ENCODE data around the gene FLAD1.

FLAD1 gene

DNA sequence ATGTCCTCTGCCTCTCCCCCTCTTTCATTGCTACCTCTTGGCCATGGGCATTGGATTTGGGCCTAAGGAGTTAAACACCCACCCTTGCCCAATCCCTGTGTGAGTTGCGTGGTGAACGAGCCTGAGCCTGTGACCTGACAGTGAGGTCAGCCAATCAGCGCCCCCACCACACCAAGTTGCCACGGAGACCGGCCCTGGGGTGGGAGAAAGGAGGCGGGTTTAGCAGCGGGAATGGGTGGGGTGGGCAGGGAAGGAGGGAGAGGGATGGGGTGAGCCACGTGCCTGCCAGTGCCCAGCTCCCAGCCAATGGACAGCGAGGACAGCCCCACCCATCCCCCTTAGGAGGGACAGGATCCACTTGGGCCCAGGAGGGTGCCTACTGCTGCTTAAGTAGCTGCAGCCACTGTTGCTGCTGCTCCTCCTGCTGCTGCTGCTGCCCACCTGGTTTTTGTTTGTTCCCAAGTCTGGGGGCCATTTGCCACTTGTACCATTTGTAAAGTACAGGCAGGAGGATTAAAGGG is 28.9 kb downstream of the FLAD1 start:
- TF ChIP-seq, protein P1, sequence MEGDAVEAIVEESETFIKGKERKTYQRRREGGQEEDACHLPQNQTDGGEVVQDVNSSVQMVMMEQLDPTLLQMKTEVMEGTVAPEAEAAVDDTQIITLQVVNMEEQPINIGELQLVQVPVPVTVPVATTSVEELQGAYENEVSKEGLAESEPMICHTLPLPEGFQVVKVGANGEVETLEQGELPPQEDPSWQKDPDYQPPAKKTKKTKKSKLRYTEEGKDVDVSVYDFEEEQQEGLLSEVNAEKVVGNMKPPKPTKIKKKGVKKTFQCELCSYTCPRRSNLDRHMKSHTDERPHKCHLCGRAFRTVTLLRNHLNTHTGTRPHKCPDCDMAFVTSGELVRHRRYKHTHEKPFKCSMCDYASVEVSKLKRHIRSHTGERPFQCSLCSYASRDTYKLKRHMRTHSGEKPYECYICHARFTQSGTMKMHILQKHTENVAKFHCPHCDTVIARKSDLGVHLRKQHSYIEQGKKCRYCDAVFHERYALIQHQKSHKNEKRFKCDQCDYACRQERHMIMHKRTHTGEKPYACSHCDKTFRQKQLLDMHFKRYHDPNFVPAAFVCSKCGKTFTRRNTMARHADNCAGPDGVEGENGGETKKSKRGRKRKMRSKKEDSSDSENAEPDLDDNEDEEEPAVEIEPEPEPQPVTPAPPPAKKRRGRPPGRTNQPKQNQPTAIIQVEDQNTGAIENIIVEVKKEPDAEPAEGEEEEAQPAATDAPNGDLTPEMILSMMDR (IDR thresholded peaks at IDR 0.05) = no peak
- H3K27ac ChIP-seq = peak overlapping the region; percentile 40 to 93
- H3K4me3 ChIP-seq = peak overlapping the region; percentile 38

DNA sequence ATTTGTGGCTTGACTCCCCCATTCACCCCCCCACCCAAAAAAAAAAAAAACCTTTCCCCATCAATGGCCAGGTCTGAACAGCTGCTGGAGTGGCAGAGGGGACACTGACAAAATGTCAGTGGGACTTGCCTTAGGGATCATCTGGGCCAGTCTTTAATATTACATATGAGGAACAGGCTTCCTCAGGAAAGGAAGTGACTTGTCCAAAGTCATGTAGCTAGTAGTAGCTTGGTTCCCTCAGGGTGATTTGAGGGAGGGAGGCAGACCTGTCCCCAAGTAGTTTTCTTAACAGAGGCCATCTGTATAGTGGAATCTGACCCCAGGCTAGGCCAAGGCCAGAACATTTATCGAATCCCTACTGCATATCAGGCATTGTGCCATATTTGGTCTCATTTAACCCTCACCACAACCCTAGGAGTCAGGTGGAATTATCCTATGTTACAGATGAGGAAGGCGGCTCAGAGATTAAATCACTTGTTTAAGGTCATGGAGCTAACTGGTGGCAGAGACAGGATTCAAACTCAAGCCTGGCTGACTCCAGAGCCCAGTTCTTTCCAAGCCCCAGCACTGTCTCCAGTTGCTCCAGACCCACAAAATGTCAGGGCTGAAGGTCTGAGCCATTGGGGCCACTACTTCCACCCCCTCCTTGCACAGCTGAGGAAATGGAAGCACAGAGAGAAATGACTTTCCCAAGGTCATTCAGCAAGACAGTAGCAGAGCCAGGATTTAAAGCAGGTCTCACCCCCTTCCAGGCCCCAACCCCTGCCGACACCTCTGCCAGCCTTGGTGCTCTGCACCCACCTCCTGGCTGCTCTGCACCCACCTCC is 29.8 kb downstream of the FLAD1 start:
- Histone ChIP-seq H3K4me3 (no peak overlapping the region), H3K27ac (peak overlapping the region in 1 of 2 donors; percentile 93)

More for the DNA sequence above, 28.9 kb downstream of the FLAD1 start:
- DNase-seq (ENCODE audit: low spot score) = no peak

DNA sequence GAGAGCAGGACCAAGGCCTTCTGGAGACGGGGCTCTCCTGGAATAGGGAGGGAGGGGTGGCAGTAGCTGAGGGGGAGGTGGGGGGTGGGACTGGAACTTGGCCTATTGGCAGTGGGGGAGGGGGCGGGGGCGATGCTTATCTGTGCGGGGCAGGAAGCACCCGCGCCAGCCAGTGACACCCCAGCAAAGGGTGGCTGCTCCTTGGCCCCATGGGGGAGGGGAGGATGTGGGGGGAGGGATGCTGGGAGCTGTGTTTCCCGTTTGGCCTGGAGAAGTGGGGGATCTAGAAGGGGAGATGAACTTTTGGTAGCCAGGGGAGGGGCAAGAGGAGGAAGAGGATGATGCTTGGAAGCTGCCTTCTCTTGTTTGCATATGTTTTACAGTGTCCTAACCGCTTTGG is 30.5 kb downstream of the FLAD1 start:
- TF ChIP-seq, protein P1 (IDR thresholded peaks at IDR 0.05) = no peak
- Histone ChIP-seq H3K4me3 (no peak overlapping the region), H3K27ac (peak overlapping the region in 1 of 2 donors; percentile 47)
- DNase-seq (ENCODE audit: low spot score) = no peak

More for the DNA sequence above, 29.8 kb downstream of the FLAD1 start:
- no peak for DNase-seq (ENCODE audit: low spot score)
- TF ChIP-seq, protein P1 (IDR thresholded peaks at IDR 0.05) = no peak

DNA sequence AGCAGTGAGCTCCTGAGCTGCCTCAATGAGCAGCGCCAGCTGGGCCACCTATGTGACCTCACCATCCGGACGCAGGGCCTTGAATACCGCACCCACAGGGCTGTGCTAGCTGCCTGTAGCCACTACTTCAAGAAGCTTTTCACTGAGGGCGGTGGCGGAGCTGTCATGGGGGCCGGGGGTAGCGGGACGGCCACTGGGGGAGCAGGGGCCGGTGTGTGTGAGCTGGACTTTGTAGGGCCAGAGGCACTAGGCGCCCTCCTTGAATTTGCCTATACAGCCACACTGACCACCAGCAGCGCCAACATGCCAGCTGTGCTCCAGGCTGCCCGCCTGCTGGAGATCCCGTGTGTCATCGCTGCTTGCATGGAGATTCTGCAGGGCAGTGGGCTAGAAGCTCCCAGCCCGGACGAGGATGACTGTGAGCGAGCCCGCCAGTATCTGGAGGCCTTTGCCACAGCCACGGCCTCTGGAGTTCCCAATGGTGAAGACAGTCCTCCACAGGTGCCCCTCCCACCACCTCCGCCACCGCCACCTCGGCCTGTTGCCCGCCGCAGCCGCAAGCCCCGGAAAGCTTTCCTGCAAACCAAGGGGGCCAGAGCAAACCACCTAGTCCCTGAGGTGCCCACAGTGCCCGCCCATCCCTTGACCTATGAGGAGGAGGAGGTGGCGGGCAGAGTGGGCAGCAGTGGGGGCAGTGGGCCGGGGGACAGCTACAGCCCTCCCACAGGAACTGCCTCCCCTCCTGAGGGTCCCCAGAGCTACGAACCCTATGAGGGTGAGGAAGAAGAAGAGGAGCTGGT is 31.8 kb downstream of the FLAD1 start:
- Histone ChIP-seq H3K4me3 (no peak overlapping the region), H3K27ac (peak overlapping the region in 1 of 2 donors; percentile 97)
- DNase-seq (ENCODE audit: low spot score) = no peak
- TF ChIP-seq, protein P1 (IDR thresholded peaks at IDR 0.05) = no peak

DNA sequence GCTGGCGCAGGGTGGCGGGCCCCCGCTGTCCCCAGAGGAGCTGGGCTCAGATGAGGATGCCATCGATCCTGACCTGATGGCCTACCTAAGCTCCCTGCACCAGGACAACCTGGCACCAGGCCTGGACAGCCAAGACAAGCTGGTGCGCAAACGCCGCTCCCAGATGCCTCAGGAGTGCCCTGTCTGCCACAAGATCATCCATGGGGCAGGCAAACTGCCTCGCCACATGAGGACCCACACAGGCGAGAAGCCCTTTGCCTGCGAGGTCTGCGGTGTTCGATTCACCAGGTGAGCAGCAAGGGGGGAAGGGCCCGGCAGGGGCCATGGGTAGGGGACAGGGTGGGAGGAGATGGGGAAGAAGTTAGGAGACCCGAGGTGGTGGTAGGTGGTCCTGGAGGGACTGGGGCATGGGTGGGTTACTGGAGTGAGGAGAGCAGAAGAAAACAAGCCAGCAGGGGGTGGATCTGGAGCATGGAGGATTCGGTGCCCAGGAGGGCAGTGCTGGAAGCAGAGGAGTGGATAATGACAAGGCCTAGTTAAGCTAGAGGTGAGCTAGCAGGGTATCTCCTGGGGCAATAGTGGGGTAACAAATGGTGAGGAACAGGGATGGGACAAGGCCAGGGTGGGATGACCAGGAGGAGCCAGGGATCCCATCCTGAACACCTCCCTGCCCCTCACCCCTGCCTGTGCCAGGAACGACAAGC is 32.5 kb downstream of the FLAD1 start:
- DNase-seq (ENCODE audit: low spot score) = no peak
- H3K4me3 ChIP-seq = no peak overlapping the region
- H3K27ac ChIP-seq = peak overlapping the region in 1 of 2 donors; percentile 97
- TF ChIP-seq, protein P1 (IDR thresholded peaks at IDR 0.05) = no peak

DNA sequence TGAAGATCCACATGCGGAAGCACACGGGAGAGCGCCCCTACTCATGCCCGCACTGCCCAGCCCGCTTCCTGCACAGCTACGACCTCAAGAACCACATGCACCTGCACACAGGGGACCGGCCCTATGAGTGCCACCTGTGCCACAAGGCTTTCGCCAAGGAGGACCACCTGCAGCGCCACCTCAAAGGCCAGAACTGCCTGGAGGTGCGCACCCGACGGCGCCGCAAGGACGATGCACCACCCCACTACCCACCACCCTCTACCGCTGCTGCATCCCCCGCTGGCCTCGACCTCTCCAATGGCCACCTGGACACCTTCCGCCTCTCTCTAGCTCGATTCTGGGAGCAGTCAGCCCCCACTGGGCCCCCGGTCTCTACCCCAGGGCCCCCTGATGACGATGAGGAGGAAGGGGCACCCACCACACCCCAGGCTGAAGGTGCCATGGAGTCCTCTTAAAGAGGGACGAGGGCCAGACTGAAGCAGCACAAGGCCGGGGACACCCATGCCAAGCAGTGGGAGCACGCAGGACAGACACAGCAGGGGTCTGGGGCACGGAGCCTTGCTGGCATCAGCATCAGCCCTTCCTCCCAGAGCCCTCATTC is 33.2 kb downstream of the FLAD1 start:
- Histone ChIP-seq H3K4me3 (no peak overlapping the region), H3K27ac (peak overlapping the region; percentile 84 to 97)
- no peak for DNase-seq (ENCODE audit: low spot score)
- TF ChIP-seq, protein P1 (IDR thresholded peaks at IDR 0.05) = no peak
